NCI-H345 treated with DMSO at 0.1 percent for 48 hours (cell line): ENCODE data around the gene CTIF.
A peak's percentile ranks its signal among the peaks of the same experiment; 100 is the strongest.
"Not testable (repeated sequence)": the region's sequence is repeated elsewhere in the genome, so short reads cannot be mapped to it uniquely, and the experiment has no call there.

Experiments used
- DNase-seq: peaks from one replicate; lab custom pipeline; 2025; ENCODE audit not compliant: unreplicated experiment; lab: John Stamatoyannopoulos, UW

The CTIF gene

DNA sequence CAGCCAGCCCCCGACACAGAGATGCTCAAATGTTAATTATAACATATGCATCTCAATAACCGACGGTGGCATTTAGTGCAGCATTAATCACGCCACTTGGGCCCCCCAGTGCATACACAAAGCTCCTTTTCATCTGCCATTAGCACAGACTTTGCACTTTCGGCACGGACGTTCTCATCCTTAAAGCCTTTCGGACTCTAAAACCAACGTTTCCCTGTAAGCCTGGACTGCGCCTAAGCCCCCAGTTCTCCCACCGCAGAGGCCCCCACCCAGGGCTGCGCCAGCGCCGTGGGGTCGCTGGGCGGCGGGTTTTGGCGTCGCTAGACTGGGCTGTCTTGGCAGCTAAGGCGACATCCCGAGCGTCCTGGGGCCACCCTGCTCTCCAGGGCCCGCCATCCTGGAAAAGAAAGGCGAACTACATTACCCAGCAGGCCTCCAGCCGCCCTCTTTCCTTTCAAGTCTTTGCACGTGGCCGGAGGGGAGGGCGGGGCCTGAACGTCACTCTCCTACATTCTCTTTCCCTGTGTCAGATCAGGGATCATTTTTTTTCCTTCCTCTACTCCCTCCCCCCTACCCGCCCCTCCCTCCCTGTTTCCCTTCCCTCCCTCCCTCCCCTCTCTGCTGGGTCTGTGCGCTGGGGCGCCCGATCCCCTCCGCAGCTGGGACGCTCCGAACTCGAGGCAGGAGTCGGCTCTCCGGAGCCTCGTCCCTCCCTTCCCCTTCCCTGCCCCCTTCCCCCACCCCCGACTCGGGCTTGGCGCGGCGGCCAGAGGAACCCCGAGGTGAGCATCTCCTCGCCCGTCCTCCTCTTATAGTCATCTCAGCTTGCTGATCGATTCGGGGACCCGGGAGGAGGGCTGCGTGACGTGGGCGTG lies at the start of gene CTIF:
TSS of gene CTIF (plus strand) at position 501 of the 875 bp plus-strand sequence. CDS start 80,535 bp downstream, outside the sequence.
- DNase-seq = peak; percentile 90

DNA sequence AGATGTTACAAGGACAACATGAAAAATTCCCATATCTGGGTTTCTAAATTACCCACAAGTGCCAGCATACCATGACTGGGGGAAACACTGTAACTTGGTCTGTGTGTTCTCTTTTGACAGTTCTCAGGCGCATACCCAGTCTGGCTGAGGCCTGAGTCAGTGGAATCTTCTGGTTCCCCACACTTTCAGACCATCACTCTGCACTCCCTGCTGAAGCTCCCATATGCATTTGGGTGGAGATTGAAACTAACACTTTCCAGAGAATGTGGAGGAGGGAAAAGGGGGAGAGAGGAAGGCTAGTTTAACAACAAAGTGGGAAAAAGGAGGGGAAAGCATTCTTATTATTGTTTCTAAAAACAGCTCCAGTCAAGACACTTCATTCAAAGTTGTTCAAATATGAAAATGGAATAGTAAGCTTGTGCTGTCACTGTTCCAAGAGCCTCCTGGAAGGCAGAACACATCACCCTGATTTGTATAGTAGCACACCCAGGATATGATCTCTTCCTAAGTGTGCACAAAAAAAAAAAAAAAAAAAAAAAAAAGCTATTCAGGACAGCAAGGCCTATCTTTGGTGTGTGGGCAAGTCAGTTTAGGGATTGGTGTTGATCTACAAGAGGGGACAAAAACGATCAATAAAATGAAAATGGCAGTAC lies 48.1 kb upstream of the CTIF start:
- DNase-seq = no peak

- DNase-seq = no peak
These were observed 46.0 kb upstream of the CTIF start for GRCh38 chr18:48492880-48493279.

DNA sequence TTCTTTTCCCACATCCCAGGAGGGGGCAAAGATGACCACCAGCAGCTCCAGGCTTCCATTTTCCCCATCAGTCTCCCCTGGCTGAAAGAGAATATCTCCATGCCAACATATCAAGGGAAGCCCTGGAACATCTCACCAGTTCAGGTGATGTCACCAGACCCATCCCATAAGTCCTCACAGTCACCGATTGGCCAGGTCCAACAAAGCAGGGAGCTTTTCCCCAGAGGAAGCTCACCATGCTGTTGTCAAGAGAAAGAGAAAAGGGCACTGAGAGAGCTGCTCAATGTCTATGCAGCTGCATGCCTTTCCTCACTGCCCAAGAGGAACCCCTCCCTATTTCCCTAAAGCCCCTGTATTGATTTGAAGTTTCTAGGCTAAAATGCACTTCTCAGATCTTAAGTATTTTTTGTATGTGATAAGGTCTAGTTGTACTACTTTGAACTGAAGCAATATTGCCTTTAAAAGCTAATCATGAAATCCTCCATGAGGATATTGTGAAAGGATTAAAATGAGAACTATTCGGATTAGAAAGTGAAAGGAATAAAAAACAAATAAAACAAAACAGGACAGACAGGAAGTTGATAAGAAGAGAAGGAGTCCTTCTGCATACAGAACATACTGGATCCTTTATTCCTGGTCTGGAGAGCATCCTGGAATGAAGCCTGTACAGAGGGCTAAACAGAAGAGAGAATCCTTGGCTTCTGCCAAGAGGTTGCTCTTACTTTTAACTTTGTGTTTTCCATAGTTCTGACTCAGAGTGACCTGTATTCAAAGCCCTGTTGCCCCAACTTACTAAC lies 45.2 kb upstream of the CTIF start:
- DNase-seq = no peak

GRCh38 chr18:48497863-48498262 lies 41.0 kb upstream of the CTIF start:
- no peak for DNase-seq

GRCh38 chr18:48500517-48500916 lies 38.3 kb upstream of the CTIF start:
- no peak for DNase-seq

DNA sequence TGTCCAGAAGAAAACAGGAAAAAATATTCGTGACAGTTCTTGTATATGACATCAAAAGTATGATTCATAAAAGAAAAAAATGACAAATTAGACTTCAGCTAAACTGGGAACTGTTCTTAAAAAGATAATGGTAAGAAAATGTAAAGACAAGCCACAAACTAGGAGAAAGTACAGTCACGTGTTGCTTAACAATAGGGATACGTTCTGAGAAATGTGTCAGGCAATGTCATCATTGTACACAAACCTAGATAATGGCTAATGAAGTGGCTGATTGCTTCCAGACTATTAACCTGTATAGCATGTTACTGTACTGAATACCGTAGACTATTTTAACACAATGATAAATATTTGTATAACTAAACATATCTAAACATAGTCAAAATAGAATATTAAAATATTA lies 35.9 kb upstream of the CTIF start:
- DNase-seq = no peak

GRCh38 chr18:48504819-48505218 lies 34.0 kb upstream of the CTIF start:
- no peak for DNase-seq

DNA sequence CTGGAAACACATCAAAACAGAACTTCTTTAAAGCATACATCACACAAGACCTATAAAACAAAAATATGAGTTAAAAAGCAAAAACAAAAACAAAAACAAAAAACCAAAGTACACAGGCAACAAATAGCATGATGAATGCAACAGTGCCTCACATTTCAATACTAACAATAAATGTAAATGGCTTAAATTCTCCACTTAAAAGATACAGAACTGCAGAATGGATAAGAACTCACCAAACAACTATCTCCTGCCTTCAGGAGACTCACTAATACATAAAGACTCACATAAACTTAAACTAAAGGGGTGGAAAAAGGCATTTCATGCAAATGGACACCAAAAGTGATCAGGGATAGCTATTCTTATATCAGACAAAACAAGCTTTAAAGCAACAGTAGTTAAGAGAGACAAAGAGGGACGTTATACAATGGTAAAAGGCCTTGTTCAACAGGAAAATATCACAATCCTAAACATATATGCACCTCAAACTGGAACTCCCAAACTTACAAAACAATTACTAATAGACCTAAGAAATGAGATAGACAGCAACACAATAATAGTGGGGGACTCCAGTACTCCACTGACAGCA lies 31.8 kb upstream of the CTIF start:
- not testable (repeated sequence) for DNase-seq

GRCh38 chr18:48512498-48512897 lies 26.3 kb upstream of the CTIF start:
- DNase-seq = not testable (repeated sequence)

- peak; percentile 9 for DNase-seq
These were observed 24.0 kb upstream of the CTIF start for GRCh38 chr18:48514786-48515185.

DNA sequence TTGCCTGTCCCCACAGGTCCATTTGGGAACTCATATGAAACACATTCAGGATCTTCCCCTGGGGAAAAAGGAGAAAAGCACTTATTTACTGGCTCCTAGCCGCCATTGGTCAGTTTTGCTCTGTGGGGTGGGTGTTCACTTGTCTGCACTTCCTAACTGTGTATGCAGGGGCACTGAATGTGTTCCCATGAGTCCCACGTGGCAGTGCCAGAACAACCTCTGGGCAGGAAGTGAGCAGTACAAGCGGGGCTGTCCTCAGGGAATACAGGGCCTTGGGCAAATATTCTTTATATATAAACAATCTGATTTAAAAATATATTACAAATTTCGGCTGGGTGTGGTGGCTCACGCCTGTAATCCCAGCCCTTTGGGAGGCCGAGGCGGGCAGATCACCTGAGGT lies 21.8 kb upstream of the CTIF start:
- no peak for DNase-seq

- DNase-seq = no peak
These were observed 19.3 kb upstream of the CTIF start for GRCh38 chr18:48519431-48520100.

DNA sequence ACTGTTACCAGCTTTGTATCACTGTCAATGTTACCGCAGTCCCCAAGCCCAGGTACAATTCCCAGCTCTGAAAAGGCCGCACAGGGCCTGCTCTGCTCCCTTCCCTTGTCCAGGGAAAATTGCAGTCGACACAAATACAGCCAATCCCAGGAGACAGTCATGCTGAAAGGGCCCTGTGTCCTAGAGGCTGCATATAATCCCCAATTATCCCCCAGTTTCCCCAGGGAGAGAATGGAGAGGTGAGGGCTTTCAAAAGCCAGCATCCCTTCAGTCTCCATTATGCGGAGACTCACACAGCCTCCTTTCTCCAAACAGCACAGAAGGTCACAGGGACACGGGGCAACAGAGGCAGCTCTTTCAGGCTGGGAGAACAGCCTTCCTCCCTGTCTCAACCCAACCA lies 17.1 kb upstream of the CTIF start:
- no peak for DNase-seq

- no peak for DNase-seq
These were observed 13.2 kb upstream of the CTIF start for GRCh38 chr18:48525671-48526070.

GRCh38 chr18:48527461-48527860 lies 11.4 kb upstream of the CTIF start:
- DNase-seq = no peak

GRCh38 chr18:48528861-48529260 lies 10.0 kb upstream of the CTIF start:
- DNase-seq = no peak

GRCh38 chr18:48529796-48530195 lies 9.0 kb upstream of the CTIF start:
- no peak for DNase-seq

DNA sequence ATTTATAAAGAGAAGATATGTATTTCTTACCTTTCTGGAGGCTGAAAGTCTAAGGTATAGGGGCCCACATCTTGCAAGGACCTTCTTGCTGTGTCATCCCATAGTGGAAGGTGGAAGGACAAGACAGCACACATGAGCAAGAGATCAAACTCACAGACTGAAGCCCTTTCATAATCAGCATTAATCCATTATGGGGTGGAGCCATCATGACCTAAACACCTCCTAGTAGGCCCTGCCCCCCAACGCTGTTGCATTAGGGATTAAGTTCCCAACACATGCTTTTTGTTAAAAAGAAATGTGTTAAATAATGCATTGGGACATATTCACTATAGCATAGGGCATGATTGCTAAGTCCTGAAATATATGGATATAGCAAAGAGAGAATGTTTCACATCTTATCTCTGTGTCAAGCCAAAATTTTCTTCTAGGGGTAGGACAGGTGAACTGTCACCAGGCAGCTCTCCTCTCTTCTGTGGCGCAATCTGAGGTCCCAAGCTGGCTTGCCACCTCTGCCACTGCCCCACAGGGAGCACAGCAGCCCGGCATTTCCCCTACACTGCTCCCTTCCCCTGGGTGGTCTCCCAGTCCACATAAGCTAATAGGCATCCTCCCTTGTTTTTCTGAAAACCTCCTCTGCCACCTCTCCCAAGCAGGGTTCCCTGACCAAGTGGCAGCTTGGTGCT lies 8.3 kb upstream of the CTIF start:
- DNase-seq = no peak

- DNase-seq = no peak
These were observed 7.8 kb upstream of the CTIF start for GRCh38 chr18:48531082-48531403.
